ENCODE measurements around the gene CXCL10.

The CXCL10 gene

GRCh38 chr4:75992462-75992861 is 30.8 kb downstream of the CXCL10 start:
- no peak for DNase-seq (ENCODE audit: low read depth, low spot score)

DNA sequence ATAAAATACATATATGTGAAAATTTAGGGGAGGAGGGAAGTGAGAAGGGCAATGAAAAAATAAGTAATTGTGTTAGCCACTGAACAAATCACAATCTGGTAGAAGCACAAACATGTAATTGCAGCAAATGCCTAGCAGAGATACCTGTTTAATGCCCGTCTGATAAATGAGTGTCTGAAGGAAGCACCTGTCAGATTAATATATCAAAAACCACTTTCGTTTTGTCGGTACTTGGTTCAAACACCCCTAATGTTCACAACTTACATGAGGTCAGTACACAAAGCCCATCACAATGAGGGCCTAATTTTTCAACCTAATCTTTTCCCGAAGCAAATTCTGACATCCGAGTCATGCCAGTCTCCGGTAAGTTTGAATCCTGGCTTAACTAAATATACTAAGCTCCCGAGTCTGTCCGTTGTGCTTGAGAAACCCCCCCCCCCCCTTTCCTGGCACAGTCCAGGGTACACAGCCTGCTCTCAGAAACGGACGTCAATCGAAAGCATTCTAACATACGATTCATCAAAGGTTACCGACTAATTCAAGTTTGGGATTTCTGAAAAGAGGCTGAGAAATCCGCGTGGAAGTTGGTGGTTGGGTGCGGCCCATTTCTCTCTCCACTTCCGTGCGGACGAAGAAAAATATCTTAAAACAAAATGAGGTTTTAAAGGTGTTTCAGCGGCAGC is 33.3 kb downstream of the CXCL10 start:
- DNase-seq (ENCODE audit: low read depth, low spot score), result peak; percentile 40

DNA sequence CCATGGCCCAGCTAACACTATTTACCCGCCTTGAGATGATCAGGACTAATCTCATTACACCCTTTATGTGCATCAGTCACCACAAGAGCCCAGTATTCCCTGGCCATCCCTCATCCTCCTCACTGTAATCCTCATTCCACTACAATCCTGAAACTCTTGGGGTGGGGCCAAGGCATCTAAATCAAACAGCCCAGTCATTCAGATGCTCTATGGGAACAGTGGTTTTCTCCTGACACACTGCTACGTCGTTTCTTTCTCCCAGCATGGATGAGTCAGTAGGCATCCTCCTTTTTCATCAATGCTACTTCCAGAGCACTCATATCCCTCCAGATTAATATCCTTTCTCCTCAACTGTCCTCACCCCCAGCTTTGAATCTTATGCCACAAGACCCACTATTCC is 38.2 kb downstream of the CXCL10 start:
- DNase-seq (ENCODE audit: low read depth, low spot score), result peak; percentile 78

- no peak for DNase-seq (ENCODE audit: low read depth, low spot score)
These were observed 42.7 kb downstream of the CXCL10 start for GRCh38 chr4:75980576-75980975.

DNA sequence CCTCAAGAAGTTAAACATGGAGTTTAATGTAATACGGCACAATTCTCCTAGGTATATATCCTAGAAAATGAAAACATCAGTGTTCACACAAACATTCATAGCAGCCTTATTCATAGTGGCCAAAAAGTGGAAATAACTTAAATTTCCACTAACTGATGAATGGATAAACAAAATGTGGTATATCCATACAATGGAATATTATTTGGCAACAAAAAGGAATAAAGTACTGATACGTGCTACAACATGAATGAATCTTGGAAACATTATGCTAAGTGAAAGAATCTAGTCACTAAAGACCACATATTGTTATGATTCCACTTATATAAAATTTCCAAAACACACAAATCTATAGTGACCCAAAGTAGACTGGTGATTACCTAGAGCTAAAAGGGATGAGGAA is 47.1 kb downstream of the CXCL10 start:
- no peak for DNase-seq (ENCODE audit: low read depth, low spot score)

GRCh38 chr4:75973766-75974165 is 49.5 kb downstream of the CXCL10 start:
- DNase-seq (ENCODE audit: low read depth, low spot score), result peak; percentile 21
